ENCODE data around the gene ABR. TPM values are rescaled to one million over a fixed set of nuclear protein-coding genes. Genes with fewer than 3 reads are reported as not detected.

Gene ABR
- total RNA-seq, 1 experiment from 2014 or later = 35.4 TPM

DNA sequence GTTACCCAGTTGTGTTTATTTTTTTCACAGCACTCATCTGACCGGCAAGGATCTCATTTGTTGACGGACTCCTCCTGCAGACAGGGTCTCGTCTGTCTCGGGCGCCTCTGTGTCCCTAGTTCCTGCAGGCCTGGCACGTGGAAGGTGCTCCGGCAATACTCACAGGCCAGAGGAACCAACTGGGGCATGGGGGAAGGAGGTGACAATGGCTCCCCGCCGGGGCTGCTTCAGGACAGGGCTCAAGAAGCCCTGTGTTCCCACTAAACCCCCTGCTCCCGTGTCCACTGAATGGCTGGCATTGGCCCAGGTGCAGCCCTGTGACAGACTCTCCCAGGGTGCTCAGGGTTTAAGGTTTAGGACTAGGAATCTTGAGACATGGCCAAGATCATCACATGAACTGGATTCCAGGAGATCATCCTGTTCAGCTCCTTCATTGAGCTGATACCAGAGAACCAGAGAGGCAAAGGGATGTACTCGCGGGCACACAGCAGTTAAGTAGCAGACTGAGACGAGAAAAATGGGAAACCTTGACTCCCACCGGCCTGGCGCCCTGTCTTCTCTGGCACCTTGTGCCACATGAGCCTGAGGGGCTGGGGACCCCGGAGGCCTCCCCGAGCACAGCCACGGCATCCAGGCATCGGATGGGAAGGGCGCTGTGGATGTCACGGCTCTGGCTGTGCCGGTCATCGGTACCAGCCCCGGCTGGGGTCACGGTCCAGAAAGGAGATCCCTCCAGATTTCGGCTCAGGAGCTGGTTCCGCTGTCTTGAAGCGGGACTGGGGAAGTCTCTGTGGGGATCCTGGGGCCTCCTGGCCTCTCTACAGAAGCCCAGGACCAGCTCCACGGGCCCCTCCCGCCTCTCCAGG is 153.8 kb downstream of the ABR start:
- Histone ChIP-seq H3K9me2 (replicated peaks; ENCODE audit: low read length) (no peaks in the 10 kb centered on the region), H3K4me3 (ENCODE audit: low read length) (no peak overlapping the region), H3K9ac (ENCODE audit: low read length) (no peak overlapping the region), H3K4me2 (ENCODE audit: low read length) (no peak overlapping the region), H4K20me1 (ENCODE audit: low read length) (no peaks in the 10 kb centered on the region), H3K79me2 (ENCODE audit: low read length) (no peaks in the 10 kb centered on the region), H3K27me3 (ENCODE audit: low read length) (no peaks in the 10 kb centered on the region), H3K9me3 (ENCODE audit: low read length) (no peaks in the 10 kb centered on the region), H3K27ac (ENCODE audit: low read length) (no peak overlapping the region), H3K36me3 (ENCODE audit: low read depth, low read length) (no peaks in the 10 kb centered on the region), H3K4me1 (ENCODE audit: insufficient read depth, low read length) (no peaks in the 10 kb centered on the region), H3F3A (ENCODE audit: low read length, unreplicated experiment) (no peaks in the 10 kb centered on the region), H2AFZ (ENCODE audit: low read length) (no peak overlapping the region)
- DNase-seq = no peak
- intact Hi-C loops (cut with micrococcal nuclease) = no loop called here
- TF ChIP-seq EZH2phosphoT487 (IDR thresholded peaks at IDR 0.05; ENCODE audit: borderline replicate concordance, low read length) = no peak
- TF ChIP-seq, protein P1, sequence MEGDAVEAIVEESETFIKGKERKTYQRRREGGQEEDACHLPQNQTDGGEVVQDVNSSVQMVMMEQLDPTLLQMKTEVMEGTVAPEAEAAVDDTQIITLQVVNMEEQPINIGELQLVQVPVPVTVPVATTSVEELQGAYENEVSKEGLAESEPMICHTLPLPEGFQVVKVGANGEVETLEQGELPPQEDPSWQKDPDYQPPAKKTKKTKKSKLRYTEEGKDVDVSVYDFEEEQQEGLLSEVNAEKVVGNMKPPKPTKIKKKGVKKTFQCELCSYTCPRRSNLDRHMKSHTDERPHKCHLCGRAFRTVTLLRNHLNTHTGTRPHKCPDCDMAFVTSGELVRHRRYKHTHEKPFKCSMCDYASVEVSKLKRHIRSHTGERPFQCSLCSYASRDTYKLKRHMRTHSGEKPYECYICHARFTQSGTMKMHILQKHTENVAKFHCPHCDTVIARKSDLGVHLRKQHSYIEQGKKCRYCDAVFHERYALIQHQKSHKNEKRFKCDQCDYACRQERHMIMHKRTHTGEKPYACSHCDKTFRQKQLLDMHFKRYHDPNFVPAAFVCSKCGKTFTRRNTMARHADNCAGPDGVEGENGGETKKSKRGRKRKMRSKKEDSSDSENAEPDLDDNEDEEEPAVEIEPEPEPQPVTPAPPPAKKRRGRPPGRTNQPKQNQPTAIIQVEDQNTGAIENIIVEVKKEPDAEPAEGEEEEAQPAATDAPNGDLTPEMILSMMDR (conservative IDR thresholded peaks at IDR 0.05; ENCODE audit: low read depth, low read length) = no peak
- ChIA-PET POLR2A (ENCODE audit: unreplicated experiment) (no interaction called here), CTCF (no interaction called here)
- no peak for ATAC-seq
- BruUV-seq (replicated peaks) = no TSS peak

DNA sequence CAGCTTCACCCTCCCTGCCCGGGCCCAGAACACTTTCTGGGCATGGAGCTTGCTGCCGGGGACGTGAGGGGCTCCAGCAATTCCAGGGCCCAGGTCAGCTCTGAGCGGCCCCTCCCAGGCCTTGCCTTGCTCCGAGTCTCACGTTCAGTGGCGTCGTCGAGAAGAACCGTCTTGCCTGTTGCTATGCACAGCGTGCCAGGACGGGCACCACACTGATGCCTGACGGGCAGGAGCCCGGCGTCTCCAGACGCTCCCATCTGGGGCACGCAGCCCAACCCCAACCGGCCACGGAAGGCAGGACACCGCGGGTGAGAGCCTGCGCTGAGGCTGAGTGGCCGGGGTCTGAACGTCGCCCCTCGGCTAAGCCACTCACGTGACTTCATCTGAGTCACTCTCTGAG is 155.7 kb downstream of the ABR start:
- H2AFZ ChIP-seq (ENCODE audit: low read length) = no peak overlapping the region
- TF ChIP-seq, protein P1 (conservative IDR thresholded peaks at IDR 0.05; ENCODE audit: low read depth, low read length) = no peak
- TF ChIP-seq EZH2phosphoT487 (IDR thresholded peaks at IDR 0.05; ENCODE audit: borderline replicate concordance, low read length) (no peak), EZH2 (IDR thresholded peaks at IDR 0.05; ENCODE audit: low read length, unreplicated experiment) (no peak)
- intact Hi-C loops (cut with micrococcal nuclease) = no loop called here
- H3K9me3 ChIP-seq (ENCODE audit: low read length) = no peaks in the 10 kb centered on the region
- DNase-seq (no peak), ATAC-seq (no peak)
- no peaks in the 10 kb centered on the region for H3F3A ChIP-seq (ENCODE audit: low read length, unreplicated experiment)
- no TSS peak for BruUV-seq (replicated peaks)
- no peak overlapping the region for H3K4me3 ChIP-seq (ENCODE audit: low read length)
- H3K79me2 ChIP-seq (ENCODE audit: low read length) = no peaks in the 10 kb centered on the region
- H3K27me3 ChIP-seq (ENCODE audit: low read length) = no peaks in the 10 kb centered on the region
- H3K36me3 ChIP-seq (ENCODE audit: low read depth, low read length) = no peaks in the 10 kb centered on the region
- no peaks in the 10 kb centered on the region for H4K20me1 ChIP-seq (ENCODE audit: low read length)
- H3K9me2 ChIP-seq (replicated peaks; ENCODE audit: low read length) = no peaks in the 10 kb centered on the region
- H3K9ac ChIP-seq (ENCODE audit: low read length) = no peak overlapping the region
- H3K27ac ChIP-seq (ENCODE audit: low read length) = no peak overlapping the region
- H3K4me2 ChIP-seq (ENCODE audit: low read length) = no peak overlapping the region
- ChIA-PET POLR2A (ENCODE audit: unreplicated experiment) (no interaction called here), CTCF (no interaction called here)
- H3K4me1 ChIP-seq (ENCODE audit: insufficient read depth, low read length) = no peaks in the 10 kb centered on the region

DNA sequence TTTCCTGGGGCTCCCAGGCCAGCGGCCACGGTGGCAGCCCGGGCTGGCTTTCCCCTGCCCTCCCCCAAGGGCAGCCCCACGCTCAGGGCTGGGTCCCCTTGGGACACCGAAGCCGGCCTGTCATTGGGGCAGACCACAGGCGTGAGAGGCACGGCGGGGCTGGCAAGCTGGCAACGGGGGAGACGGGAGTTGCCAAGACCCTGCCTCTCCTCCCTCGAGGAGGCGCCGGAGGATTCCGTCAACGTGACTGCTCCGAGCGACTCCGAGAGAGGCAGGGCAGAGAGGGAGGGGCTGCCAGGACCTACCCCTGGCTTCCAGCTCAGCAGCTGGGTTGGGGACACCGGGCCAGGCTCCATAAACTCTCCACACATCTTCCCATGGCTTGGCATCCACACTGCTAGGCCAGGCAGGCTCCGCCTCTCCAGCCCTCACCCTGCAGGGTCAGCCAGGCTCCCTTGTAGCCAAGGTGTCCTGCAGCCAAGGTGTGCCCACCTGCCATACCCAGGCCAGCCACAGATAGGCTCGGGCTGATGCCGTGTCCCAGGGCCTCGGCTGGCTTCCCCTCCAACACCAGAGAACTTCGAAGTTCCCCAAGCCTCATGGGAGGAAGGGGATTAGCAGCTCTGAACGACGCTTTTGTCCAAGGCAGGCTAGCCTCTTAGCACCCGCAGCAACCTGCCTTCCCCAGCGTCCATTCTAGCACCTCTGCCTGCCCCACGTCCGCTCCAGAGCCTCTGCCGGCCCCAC is 157.3 kb downstream of the ABR start:
- H3K27ac ChIP-seq (ENCODE audit: low read length) = no peak overlapping the region
- intact Hi-C loops (cut with micrococcal nuclease) = no loop called here
- H2AFZ ChIP-seq (ENCODE audit: low read length) = no peak overlapping the region
- ATAC-seq (no peak), DNase-seq (no peak)
- BruUV-seq (replicated peaks) = no TSS peak
- H3K4me3 ChIP-seq (ENCODE audit: low read length) = no peak overlapping the region
- H3K4me2 ChIP-seq (ENCODE audit: low read length) = no peak overlapping the region
- ChIA-PET POLR2A (ENCODE audit: unreplicated experiment) (no interaction called here), CTCF (no interaction called here)
- H3K27me3 ChIP-seq (ENCODE audit: low read length) = no peaks in the 10 kb centered on the region
- H3K9me2 ChIP-seq (replicated peaks; ENCODE audit: low read length) = no peaks in the 10 kb centered on the region
- H3K9me3 ChIP-seq (ENCODE audit: low read length) = no peaks in the 10 kb centered on the region
- TF ChIP-seq, protein P1 (conservative IDR thresholded peaks at IDR 0.05; ENCODE audit: low read depth, low read length) = no peak
- TF ChIP-seq EZH2 (IDR thresholded peaks at IDR 0.05; ENCODE audit: low read length, unreplicated experiment) (no peak), EZH2phosphoT487 (IDR thresholded peaks at IDR 0.05; ENCODE audit: borderline replicate concordance, low read length) (no peak)
- H3F3A ChIP-seq (ENCODE audit: low read length, unreplicated experiment) = no peaks in the 10 kb centered on the region
- H4K20me1 ChIP-seq (ENCODE audit: low read length) = no peaks in the 10 kb centered on the region
- H3K36me3 ChIP-seq (ENCODE audit: low read depth, low read length) = no peaks in the 10 kb centered on the region
- no peak overlapping the region for H3K9ac ChIP-seq (ENCODE audit: low read length)
- no peaks in the 10 kb centered on the region for H3K79me2 ChIP-seq (ENCODE audit: low read length)
- no peaks in the 10 kb centered on the region for H3K4me1 ChIP-seq (ENCODE audit: insufficient read depth, low read length)
